Spleen (tissue), 11 donors: ENCODE data around the gene ZC3H7B. TPM values are rescaled to one million over a fixed set of nuclear protein-coding genes. Genes with fewer than 3 reads are reported as not detected.
A peak's percentile ranks its signal among the peaks of the same experiment; 100 is the strongest.

Source experiments
- DNase-seq: peaks from one replicate; pipeline ENCODE4 v3.0.0-alpha.2; 2020
- H3K27ac ChIP-seq, 8 donors: fragments of 200-600 bp; sonication (generic) in 7 of 8; 1 replicate in 4 of 8; 2 replicates in 4 of 8; pipeline versions ENCODE4 v1.5.0 to v1.8.0; 2016 to 2021; ENCODE audit warnings: inconsistent platforms in 4 of 8, mild to moderate bottlenecking in 4 of 8, moderate library complexity in 1 of 8
- H3K27me3 ChIP-seq, 7 donors: fragments of 200-600 bp; sonication (generic) in 6 of 7; replicated peaks in 1 of 7; 1 replicate in 4 of 7; 2 replicates in 3 of 7; pipeline versions ENCODE4 v1.5.0 to v1.8.0; 2016 to 2021; ENCODE audit warnings: inconsistent platforms in 3 of 7, mild to moderate bottlenecking in 1 of 7
- H3K36me3 ChIP-seq, 6 donors: fragments of 200-600 bp; sonication (generic) in 5 of 6; 1 replicate in 4 of 6; 2 replicates in 2 of 6; pipeline versions ENCODE4 v1.5.0 to v1.8.0; 2016 to 2021; ENCODE audit warnings: inconsistent platforms in 2 of 6
- H3K4me1 ChIP-seq, 6 donors: fragments of 200-600 bp; sonication (generic) in 5 of 6; 1 replicate in 3 of 6; 2 replicates in 3 of 6; pipeline versions ENCODE4 v1.5.0 to v1.8.0; 2016 to 2021; ENCODE audit warnings: inconsistent platforms in 3 of 6
- H3K4me3 ChIP-seq, 8 donors: fragments of 200-600 bp; sonication (generic) in 7 of 8; 1 replicate in 4 of 8; 2 replicates in 4 of 8; pipeline versions ENCODE4 v1.5.0 to v1.8.0; 2016 to 2021; ENCODE audit warnings: inconsistent platforms in 4 of 8, mild to moderate bottlenecking in 4 of 8, moderate library complexity in 2 of 8
- H3K9me3 ChIP-seq, 8 donors: fragments of 200-600 bp; sonication (generic) in 7 of 8; 1 replicate in 4 of 8; 2 replicates in 4 of 8; pipeline versions ENCODE4 v1.5.0 to v1.8.0; 2016 to 2021; ENCODE audit warnings: inconsistent platforms in 4 of 8
- CTCF ChIP-seq, 11 experiments: fragments of 200-600 bp in 7 of 11; fragments of 450-650 bp in 4 of 11; sonication (generic) in 4 of 11; IDR thresholded peaks in 8 of 11; conservative IDR thresholded peaks in 3 of 11; 1 replicate in 7 of 11; 2 replicates in 4 of 11; pipeline versions ENCODE4 v1.4.0 to v1.8.0; 2016 to 2021; ENCODE audit warnings: antibody characterized with exemption in 11 of 11, inconsistent platforms in 4 of 11, mild to moderate bottlenecking in 1 of 11
- POLR2A ChIP-seq, 3 donors: fragments of 450-650 bp; IDR thresholded peaks; one replicate each; pipeline ENCODE4 v1.5.1; 2017; ENCODE audit warnings: antibody characterized with exemption in 3 of 3, mild to moderate bottlenecking in 1 of 3
- POLR2AphosphoS5 ChIP-seq, 3 donors: sonication (generic); formaldehyde crosslinking; IDR thresholded peaks; one replicate each; pipeline ENCODE4 v1.5.1; 2017; ENCODE audit warnings: antibody characterized with exemption in 3 of 3
- WGBS, 5 donors: extraction: QIAGEN DNeasy Blood & Tissue Kit in 3 of 5; methylation state at CpG; one replicate each; pipeline versions ENCODE4 v1.1.5 to v1.1.7; 2013 to 2018; 5-methylcytosine and 5-hydroxymethylcytosine counted together
- intact Hi-C: fragments of 100-400 bp; cut with DNase I; formaldehyde crosslinking; loops from one replicate; pipeline ENCODE4 v1.15.0; 2023; ENCODE audit warnings: low total_unique reads
- polyA plus RNA-seq, 3 donors: library from polyadenylated mRNA; stranded (reverse); fragments of 200-250 nt; gene quantifications; one replicate each; pipeline ENCODE4 v1.2.1, GENCODE V29; 2013
- total RNA-seq, 7 donors: library from RNA; depleted of rRNA in 3 of 7; stranded (reverse); fragments of >200 nt in 3 of 7; fragmentation: NEBNext Ultra II Directional in 4 of 7; extraction: Animal tissue kit (Norgen Biotek cat#: 25700) in 4 of 7; gene quantifications; one replicate each; pipeline versions ENCODE4 v1.1.0 to v1.2.1, GENCODE V29; 2016 to 2021
- donor health status: healthy with polysubstance abuse.
- donor health status: DM: no; HTN: no; CAD: no; lungs with moderate emphysema.
- donor health status: DM: no; HTN: no; CAD: no.
- donor health status: Bipolar disorder and iron deficiency.
- donor health status: healthy.
- donor health status: DM: no; HTN: no; CAD: no.
- donor health status: DM: yes; HTN: yes; CAD: no.

ZC3H7B gene
- total and polyA plus RNA-seq, 10 donors, result 10.5 to 59.1 (median 46.9) TPM

GRCh38 chr22:41261541-41262249 lies 39.6 kb upstream of the ZC3H7B start:
- TF ChIP-seq CTCF (IDR thresholded peaks at IDR 0.05 in 8 of 11, conservative IDR thresholded peaks at IDR 0.05 in 3 of 11) (no peak), POLR2A (IDR thresholded peaks at IDR 0.05) (no peak), POLR2AphosphoS5 (IDR thresholded peaks at IDR 0.05) (no peak)
- intact Hi-C loops, result no loop called here
- DNase-seq, result no peak
- no peak overlapping the region for H3K4me3 ChIP-seq
- H3K4me1 ChIP-seq, result peaks cover 0 to 20% (median 5%) of the 10 kb centered on the region in 6 donors
- 83 to 93% (median 88%) methylated on average over 8 to 12 of the region's 12 CpGs for WGBS, 5 donors
- H3K27me3 ChIP-seq, result no peaks in the 10 kb centered on the region
- no peaks in the 10 kb centered on the region for H3K9me3 ChIP-seq
- peaks cover 4 to 99% (median 93%) of the 10 kb centered on the region in 6 donors for H3K36me3 ChIP-seq
- no peak overlapping the region for H3K27ac ChIP-seq

GRCh38 chr22:41262250-41262765 lies 39.0 kb upstream of the ZC3H7B start:
- no peak for TF ChIP-seq CTCF (IDR thresholded peaks at IDR 0.05 in 8 of 11, conservative IDR thresholded peaks at IDR 0.05 in 3 of 11)
- DNase-seq, result no peak
- Histone ChIP-seq H3K36me3 (peaks cover 4 to 99% (median 93%) of the 10 kb centered on the region in 6 donors), H3K9me3 (no peaks in the 10 kb centered on the region), H3K4me3 (no peak overlapping the region), H3K4me1 (peaks cover 0 to 23% (median 5%) of the 10 kb centered on the region in 6 donors), H3K27ac (no peak overlapping the region), H3K27me3 (no peaks in the 10 kb centered on the region)
- WGBS, 5 donors, result 94 to 97% (median 95%) methylated on average over 14 to 15 of the region's 15 CpGs
- intact Hi-C loops, result no loop called here

- no peaks in the 10 kb centered on the region for H3K27me3 ChIP-seq
- H3K9me3 ChIP-seq, result no peaks in the 10 kb centered on the region
- peaks cover 0 to 25% (median 5%) of the 10 kb centered on the region in 6 donors for H3K4me1 ChIP-seq
- H3K36me3 ChIP-seq, result peaks cover 2 to 99% (median 93%) of the 10 kb centered on the region in 6 donors
- no peak overlapping the region for H3K27ac ChIP-seq
- TF ChIP-seq CTCF (IDR thresholded peaks at IDR 0.05 in 8 of 11, conservative IDR thresholded peaks at IDR 0.05 in 3 of 11) (no peak), POLR2AphosphoS5 (IDR thresholded peaks at IDR 0.05) (peak in 1 of 3 donors; percentile 29)
- H3K4me3 ChIP-seq, result no peak overlapping the region
- WGBS, 5 donors, result 92 to 100% (median 97%) methylated on average over 2 of the region's 2 CpGs
- intact Hi-C loops, result no loop called here
- no peak for DNase-seq
Observed at GRCh38 chr22:41263704-41264103, 37.6 kb upstream of the ZC3H7B start.

GRCh38 chr22:41264408-41264941 lies 36.9 kb upstream of the ZC3H7B start:
- Histone ChIP-seq H3K27me3 (no peaks in the 10 kb centered on the region), H3K4me1 (peaks cover 0 to 25% (median 5%) of the 10 kb centered on the region in 6 donors), H3K36me3 (peaks cover 2 to 99% (median 92%) of the 10 kb centered on the region in 6 donors), H3K9me3 (no peaks in the 10 kb centered on the region), H3K4me3 (no peak overlapping the region), H3K27ac (no peak overlapping the region)
- intact Hi-C loops, result no loop called here
- no peak for TF ChIP-seq POLR2AphosphoS5 (IDR thresholded peaks at IDR 0.05)
- TF ChIP-seq POLR2A (IDR thresholded peaks at IDR 0.05), result no peak
- TF ChIP-seq CTCF (IDR thresholded peaks at IDR 0.05 in 8 of 11, conservative IDR thresholded peaks at IDR 0.05 in 3 of 11), result no peak
- no peak for DNase-seq
- 92 to 97% (median 92%) methylated on average over 14 to 15 of the region's 15 CpGs for WGBS, 5 donors
